Colon (tissue), 2 donors: Measurements from ENCODE around the gene RCAN2.

ENCODE experiments used
- FAIRE-seq: peaks from 2 replicates; lab custom pipeline; 2012; peaks lifted over from hg19 to GRCh38; lab: Jason Lieb, UNC
- donor health status: control.
- donor health status: control.

Gene RCAN2

DNA sequence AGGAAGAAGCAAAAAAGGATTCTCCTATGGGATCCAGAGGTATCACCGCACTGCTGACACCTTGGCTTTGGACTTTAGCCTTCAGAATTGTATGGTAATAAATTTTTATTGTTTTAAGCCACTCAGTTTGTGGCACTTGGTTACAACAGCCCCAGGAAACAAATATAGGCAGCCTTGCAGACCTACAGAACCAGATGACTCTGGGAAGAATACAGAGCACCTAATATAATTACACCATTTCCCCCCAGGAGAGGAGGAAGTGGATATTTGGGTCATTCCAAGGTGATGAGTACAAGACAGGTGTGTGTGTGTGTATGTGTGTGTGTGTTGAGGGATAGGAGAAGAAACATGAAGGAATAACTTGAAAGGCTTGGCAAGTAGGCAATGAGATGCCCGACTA lies 236.3 kb downstream of the RCAN2 start:
- FAIRE-seq: no peak

DNA sequence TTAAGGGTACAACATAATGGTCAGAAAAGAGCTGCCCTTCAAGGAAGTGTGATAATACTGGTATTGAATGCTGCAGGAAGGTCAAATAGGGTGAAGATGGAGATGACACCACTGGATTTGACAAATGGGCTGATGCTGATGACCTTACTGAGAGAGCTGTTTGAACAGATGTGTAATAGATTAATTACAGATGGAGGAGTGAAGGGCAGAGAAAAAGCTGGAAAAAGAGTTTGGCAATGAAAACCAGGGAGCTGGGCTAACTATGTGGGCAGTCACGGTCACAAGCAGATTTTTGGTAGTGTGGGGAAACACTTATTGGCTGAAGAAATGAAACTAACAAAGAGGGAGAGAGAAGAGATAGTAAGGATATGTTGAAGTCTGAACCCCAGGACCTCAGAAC lies 236.9 kb downstream of the RCAN2 start:
- FAIRE-seq: no peak

DNA sequence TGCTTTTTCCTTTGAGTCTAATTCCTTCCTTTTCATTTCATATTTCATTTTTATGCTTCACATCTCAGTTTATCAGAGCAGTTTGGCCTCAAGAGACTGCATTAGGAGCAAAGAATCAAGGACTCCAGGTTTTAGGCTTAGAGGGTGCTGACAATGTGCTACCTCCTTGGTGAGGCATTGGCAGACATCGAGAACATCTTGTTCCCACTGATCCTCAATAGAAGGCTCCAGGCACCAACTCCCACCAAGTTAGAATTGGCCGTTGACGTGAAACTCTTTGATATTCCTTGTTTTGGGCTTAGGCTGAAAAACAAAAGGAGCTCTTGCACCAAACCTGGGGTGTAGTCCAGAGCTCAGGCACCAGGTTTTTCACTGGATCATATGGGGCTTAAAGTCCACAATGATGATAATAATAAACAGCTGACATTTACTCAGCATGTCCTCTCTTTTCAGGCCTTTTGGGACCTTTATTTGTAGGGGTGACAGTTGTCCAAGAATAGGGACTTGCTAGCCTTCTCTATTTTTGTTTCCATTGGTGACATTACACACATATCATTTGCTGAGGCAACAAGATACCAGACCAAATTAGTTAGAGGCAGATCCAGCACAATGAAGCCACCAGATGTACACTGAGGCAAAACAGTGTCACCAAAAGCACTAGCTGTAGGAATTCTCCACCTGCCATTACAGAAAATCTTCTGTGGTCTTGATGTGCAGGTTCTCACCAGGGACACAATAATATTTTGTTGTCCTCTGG lies 239.5 kb downstream of the RCAN2 start:
- FAIRE-seq: no peak

DNA sequence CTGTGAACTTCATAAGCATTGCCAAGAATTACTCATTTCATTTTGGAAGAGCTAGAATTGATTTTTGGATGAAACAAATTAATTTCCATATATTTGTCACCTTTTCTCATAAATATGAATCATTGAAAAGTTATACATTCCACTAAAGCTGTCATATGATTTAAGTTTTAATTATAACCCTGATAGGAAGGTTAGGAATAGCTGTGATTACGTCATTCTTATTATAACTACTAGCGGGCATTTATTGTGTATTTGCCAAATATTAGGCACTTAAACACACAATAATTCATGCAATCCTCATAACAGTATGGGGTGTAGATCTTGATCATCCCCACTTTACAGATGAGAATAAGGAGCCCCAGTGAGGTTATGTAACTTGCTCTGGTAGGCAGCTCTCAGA lies 243.1 kb downstream of the RCAN2 start:
- no peak for FAIRE-seq

DNA sequence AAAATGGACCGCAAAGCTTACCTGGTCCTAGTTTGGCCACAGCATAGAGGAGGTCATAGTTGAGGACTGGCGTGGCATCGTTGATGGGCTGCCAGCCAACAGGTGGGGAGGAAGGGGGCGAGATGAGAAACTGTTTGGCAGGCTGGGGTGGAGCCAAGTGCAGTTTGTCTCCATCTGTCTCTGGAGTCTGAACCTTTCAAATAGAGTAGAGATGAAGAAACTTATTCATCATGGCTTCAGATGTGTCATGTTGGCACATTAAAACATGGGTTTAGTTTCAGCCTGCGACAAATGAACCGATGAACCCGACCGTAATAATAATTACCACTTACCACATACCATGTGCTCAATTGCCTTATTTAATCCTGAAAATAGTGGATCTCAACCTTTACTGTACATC lies 244.5 kb downstream of the RCAN2 start:
- FAIRE-seq: no peak

DNA sequence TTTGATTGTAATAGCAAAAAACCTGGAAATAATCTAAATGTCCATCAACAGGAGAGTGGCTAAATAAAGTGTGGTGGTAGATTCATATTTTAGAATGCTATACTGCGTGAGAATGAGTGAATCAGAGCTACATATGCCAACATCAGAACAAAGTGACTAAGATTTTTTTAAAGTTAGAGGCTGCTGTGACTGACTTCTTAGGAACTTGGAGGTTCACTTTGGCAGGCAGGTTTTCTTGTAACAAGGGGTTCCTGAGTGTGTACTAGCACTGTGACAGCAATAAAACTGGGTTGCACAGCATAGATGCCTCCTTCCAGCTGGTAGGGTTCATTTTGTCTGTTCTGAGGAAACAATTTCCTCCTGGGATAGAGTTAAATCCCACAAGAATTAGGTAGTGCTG lies 245.2 kb downstream of the RCAN2 start:
- FAIRE-seq: no peak

DNA sequence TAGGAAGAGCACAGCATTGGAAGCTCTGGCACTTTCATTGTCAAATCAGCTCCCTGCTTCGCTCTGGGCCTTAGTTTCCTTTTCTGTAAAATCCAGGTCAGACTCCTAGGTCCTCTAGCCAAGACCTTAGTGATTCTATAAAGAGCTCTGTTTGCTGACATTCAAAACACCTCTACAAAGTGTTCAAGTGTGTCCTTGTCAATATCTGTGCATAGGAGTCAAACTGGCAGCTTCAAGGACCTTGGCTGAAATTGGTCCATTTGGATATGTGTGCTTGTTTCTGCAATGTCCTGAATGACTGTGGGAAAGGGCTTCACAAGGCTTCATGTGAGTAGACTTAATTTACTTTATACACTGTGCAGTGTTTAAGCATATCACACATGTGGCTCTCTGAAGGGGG lies 246.6 kb downstream of the RCAN2 start:
- FAIRE-seq: no peak

DNA sequence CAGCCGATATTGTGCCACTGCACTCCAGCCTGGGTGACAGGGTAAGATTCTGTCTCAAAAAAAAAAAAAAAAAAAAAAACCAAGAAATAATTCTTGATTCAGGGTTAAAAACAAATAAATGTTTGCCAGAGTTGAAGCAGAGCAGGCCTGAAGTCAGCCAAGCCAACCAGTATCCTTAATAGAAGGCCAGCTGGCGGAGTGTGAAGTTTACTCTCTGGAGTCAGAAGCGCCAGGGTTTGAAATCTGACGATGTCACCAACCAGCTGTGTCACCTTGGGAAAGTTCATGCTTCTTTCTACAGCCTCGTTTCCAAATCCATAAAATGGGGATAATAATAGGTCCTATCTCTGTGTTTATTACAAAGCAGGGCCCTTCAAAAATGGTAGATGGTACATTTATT lies 247.5 kb downstream of the RCAN2 start:
- FAIRE-seq: no peak

DNA sequence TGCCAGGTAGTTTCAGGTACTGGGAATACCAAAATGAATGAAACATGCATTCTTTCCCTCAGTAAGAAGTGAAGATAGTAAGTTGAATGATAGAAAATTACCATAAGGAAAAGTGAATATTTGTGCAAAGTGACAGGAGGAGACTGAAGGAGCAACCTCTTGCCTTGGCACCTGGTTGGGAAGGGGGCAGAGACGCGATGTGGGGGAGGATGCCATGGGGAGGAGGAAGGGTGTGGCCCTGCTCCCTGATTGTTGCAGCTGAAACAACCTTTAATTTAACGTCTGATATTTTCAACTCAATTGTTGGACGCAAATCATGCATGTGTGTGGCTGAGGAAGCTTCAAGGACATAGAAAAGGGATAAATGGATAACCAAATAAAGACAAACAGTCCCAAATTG lies 248.3 kb downstream of the RCAN2 start:
- FAIRE-seq: no peak

DNA sequence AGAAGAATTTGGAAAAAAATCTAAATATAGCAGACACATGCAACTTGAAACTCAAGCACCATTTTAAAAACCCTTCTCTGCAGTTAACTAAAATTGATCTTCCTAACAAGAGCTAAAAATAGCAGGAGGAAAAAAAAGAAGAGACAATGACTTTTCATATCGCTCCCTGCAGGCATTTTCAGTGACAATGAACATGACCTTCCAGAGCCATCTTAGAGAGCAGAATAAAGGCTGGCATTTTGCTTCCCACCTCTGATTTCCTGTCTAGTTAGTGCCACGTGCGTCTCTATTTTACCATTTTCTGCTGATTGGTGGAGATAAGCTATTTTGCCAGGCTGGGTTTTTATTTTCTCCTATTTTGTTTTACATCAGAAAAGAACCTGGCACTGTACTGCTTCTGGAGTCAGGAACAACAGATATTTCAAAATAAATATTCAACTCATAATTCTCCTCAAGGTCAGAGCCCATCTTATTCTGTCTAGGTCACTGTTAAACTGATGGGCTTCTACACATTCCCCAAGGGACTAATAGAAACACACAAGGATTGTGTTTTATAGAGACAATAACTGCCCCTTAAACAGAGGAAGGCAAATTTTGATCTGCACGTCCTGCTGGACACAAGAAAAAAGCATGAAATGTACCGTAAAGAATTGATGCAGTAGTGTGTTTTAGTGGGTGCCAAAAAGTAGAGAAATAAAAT lies 250.2 kb downstream of the RCAN2 start:
- FAIRE-seq: no peak

DNA sequence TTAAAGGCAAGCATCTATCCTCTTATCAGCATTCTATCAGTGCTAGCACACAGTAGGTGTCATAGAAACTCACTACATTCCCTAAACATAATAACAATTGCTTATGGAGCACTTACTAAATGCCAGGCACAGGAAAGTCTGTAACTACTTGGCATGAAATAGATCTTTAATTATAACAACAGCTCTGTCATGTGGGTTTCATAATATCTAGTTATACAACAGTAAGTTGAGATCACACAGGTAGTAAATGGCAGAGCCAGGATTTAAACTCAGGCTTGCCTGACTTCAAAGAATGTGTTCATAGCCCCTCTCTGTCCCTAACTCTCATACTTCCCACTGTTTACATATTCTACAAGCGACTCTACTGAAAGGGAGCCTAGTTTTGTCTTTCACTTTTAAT lies 254.5 kb downstream of the RCAN2 start:
- FAIRE-seq: no peak

DNA sequence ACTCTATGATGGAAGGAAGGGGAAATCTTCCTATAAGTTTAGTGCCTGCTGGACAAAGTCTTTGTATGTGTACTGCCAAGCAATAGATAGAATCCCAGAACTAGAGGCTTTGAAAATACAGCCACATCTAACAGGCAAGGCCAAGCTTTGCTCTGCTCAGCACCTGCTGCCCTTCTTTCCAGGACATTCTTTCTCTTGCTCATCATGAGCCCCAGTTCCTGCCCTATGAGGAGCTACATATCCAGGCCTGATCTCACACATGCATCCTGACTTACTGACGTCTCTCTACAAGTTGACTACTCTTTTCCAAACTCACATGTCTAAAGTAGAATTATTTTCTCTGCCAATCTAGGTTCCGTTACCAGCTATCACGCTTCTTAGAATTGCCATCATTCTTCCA lies 256.0 kb downstream of the RCAN2 start:
- FAIRE-seq: no peak

DNA sequence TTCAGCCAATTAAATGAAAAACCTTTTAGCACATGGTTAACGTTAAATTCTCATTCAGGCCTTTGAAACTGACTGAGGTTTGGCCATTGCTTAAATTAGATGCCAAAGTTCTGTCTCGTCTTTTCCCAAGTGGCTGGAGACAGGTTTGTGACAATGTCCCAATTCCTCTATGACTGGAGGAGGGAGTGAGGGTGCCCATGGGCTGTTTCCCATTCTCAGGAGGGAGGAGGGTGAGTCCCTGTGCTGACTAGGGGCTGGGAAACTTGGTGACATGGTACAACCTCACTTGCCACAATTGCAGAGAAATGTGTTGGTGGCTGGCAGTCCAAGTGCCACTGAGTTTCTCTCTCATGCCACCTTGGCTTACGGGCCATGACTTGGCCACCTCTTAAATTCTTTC lies 256.5 kb downstream of the RCAN2 start:
- FAIRE-seq: no peak

DNA sequence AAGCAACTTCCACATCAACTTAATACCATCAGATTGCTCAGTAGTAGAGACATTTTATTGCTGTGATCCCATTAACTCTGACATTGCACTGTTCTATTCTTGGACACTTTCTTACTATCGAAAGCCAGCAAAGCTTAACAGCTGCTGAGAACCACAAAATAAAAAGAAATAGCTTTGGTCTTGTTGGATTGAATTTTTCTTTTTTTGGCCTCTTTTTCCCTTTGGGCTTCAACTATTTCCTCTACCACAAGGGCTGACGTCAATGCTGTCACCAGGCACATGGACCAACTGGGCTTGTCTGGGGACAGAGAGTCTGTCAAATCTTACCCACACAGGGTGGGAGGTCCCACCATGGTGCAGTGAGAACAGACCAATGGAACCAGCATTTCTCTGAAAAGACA lies 257.1 kb downstream of the RCAN2 start:
- no peak for FAIRE-seq

DNA sequence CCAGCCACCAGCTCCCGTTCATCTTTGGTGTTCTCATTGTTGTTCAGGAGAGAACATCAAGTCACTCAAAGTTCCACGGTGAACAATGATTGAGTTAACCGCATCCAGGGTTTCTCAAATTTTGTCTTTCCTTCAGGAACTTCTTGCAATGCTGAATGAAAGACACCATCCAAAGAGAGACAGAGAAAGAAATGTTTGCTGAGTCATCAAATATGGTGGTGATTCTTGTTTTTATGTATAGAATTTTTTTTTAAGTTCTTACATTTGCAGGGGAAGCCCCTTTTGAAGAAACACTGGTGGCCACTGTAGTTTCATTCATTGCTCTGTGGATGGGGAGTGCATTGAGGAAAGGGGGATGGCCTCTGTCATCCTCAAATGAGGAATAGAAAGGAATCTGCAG lies 258.1 kb downstream of the RCAN2 start:
- no peak for FAIRE-seq

DNA sequence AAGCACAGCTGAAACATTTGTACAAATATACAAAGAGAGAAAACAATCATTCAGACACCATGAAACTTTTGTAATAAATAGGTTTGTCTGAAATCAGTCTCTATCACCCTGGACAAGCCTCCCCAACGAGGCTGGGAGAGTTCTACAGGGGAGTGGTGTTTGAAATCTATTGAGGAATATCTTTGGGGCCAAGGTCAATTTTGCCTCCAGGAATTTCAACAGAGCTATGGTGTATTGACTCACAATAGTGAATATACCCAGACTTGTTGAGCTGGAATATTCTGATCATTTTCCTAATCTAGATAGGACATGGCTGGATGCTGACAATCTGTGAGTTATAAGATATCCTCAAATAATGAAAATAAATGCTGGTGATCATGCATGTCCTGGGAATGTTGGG lies 269.0 kb downstream of the RCAN2 start:
- no peak for FAIRE-seq

DNA sequence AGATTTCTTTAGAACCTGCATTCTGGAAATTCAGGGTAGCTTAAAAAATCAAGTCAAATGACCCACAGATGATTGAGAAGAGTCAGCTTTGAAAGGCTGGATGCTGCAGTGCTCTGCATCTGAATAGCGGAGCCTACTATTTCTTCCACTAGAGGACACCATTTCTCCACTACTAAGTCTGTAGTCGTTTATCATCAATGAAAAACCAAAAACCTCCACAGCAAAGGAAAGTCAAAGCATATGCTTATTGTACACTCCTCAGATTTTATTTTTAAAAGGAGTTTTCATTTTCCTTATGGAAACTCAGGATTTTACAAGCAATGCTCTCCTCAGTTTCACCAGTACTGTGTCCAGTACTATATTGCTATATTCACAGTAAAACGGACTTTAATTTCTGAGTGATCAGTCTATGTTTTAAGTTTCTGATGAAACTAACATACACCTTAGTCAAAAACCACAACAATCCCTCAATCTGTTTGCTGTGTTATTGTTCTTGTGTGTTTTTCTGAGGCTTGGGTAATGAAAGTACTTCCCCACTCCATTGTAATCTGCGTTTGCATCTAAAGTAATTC lies 269.9 kb downstream of the RCAN2 start:
- no peak for FAIRE-seq

DNA sequence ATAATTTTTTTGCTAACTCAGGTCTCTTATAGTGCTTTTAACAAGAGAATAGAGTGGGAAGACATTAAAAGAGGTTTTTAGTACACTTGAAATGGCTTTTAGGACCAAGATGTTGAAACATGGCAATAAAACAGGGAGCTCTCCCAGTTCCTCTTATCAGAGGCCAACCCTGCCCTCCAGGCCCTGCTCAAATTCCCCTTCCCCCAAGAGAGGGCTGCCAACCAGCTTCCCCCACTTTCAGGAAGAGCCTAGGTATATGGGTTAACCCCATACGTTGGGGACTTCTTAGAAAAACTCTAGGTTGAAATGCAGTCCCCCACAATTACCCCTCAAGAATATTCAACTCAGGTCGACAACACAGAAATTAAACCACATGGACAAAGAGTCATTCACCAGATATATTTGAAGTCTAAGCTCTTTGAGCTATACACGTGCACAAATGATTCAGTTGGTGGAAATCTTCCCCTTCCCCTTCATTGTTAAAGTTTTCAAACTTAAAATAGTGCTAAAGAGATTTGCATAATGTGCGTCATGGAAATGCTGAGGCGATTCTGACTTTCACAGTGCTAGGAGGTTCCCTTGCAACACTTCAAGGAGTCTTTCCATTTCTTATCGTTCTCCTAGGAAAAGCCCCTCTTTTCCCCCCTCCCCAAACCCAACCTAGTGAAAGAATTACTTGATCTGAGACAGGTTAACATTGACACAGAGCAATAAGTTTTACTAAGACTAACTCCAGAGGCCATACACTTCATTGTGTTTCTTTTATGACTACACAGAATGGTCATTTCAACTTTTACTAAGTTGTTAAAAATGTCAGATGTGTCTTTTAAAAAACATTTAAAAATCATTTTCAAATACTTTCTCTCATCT lies 270.7 kb downstream of the RCAN2 start:
- no peak for FAIRE-seq

DNA sequence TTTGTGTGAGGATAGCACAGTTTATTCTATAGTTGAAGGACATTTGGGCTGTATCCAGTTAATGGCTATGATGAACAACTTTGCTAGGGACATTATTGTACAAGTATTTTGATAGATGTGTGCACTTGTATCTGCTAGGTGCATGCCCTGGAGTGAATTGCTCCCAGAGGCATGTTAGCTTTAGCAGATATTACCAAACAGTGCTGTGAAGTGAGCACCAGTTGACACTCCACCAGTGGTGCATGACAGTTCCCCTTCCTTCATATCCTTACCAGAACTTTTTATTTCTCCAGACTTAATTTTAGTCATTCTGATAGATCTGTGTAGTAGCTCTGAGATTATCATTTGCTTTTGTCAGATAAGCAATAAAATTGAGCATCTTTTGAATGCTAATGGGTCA lies 271.6 kb downstream of the RCAN2 start:
- no peak for FAIRE-seq

DNA sequence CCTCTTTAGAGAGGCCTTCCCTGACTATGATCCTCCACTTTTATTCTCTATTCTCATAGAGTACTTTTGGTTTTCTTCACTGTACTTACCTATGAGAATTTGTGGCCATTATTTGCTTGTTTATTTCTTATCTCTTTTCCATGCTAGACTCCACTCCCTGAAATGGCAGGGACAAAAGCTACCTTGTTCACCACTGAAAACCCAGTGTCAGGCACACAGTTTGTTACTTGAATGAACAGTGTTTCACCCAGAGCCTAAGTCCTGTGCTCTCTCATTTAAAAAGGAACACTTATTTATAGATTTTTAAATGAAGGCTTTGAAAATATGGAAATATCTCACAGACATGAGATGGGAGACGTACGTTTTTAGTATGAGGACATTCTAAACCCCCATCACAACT lies 272.8 kb downstream of the RCAN2 start:
- FAIRE-seq: no peak

DNA sequence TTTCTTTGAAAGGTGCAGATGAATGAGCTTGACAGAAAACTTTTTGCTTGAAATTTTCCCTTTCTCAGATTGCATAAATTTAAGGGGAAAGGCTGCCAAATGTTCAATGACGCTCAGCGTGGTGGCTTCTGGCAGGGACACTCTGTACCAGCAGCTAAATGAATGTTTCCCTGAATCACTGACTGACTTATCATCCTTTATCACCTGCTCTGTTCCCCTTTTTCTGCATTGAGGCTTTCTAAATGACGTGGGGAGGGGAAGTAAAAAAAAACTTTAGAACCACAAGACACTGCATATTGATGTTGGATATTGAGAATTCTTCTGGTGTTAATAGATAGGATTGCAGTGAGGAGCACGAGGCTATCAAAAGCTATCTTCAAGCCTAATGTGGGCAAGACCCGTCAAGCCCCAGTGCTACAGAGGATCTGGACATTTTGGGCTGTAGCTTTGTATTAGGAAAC lies 273.5 kb downstream of the RCAN2 start:
- no peak for FAIRE-seq

DNA sequence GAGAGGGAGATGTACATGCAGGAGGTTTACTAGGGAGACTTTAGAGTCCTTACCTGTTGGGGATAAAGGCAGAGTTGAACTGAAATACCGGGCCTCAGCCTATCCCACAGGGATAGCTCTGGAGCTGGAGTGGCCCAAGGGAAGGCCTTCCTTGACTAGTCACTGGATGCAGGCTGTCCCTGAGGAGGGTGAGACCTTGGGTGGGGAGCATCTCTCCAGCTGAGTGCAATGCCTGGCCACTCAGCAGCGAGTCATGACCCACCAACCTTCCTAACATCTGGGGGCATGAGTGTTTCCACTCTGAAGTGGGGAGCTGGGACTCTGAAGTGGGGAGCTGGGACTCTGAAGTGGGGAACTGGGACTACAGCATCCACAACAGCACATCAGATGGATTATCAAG lies 274.4 kb downstream of the RCAN2 start:
- no peak for FAIRE-seq

DNA sequence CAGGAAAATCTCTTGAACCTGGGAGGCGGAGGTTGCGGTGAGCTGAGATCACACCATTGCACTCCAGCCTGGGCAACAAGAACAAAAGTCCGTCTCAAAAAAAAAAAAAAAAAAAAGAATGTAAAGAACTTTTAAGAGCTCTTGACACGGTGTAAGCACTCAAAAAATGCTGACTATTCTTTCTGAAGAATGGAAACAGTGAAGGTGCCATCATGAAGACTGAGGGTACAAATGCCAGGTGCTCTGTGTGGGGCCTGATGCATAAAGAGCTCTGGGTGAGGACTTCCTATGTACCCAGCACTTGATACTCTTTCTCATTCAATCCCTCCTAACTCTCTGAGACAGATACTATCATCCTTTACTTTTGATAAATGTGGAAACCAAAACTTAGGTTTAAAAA lies 275.5 kb downstream of the RCAN2 start:
- no peak for FAIRE-seq
